Occipital lobe (tissue), 2 donors: Measurements from ENCODE around the gene TMEM43. TPM values are rescaled to one million over a fixed set of nuclear protein-coding genes. Genes with fewer than 3 reads are reported as not detected.
A peak's percentile ranks its signal among the peaks of the same experiment; 100 is the strongest.

Experiments used
- DNase-seq: peaks from one replicate; lab custom pipeline; 2025; lab: John Stamatoyannopoulos, UW
- total RNA-seq: library from RNA; depleted of rRNA; stranded (reverse); fragments of >200 nt; gene quantifications from one replicate; pipeline ENCODE4 v1.2.3, GENCODE V29; 2014

TMEM43 gene
- total RNA-seq, 1 donor from 2014 or later, result 44.1 TPM

DNA sequence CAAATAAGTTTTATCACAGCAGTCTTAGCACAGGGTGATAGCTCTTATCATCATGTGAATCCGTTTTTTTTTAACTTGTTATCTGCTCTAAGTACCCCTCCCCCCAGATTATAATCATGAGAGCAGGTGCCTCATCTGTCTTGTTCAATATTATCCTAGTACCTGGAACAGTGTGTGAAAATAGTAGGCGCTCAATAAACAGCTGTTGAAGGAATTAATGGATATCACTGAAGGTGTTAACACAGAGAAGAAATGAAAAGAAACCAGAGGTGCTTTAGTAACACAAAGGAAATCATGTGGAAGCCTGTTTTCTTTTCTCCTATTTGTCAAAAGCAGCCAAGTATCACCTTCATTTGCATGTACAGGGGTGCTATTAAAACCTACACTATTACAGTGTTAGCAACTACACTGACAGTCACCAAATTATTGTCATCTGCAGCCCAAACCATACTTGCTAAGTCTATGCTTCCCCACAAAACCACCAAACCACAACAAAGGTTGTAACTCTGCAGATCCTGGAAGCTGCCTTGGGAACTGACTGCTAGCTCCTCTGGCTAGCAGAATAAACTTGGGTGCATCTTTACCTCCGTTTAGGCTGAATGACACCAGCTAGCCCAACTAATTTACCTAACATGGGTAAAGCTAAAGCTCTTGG, 50.7 kb downstream of the TMEM43 start:
- DNase-seq, result no peak

DNA sequence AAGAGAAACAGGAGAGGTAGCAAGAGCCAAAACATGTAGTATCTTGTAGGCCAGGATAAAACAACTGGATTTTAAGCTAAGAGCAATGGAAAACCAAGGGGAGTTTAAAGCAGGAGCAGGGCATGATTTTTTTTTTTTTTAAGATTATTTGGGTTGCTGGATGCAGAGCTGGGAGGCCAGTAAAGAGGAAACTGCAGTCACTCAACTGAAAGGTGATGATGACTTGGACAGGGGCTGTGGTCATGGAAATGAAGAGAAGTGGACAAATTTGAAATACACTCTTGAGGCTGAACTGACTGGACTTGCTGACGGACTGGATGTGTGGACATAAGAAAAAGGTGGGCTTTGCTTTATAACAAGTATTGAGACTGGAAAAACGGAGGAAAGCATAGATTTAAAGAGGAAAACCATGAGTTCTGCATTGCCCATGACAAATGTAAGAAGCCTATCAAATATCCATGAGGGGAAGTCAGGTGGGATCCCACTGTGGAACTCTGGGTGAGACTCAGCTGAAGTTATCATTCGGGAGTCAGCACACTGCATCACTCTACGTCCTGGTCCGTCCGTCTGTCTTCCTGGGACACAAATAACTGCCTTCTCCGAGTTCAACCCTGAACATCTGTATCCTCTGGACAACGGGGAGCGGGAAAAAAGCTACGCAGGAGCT, 52.9 kb downstream of the TMEM43 start:
- no peak for DNase-seq

DNA sequence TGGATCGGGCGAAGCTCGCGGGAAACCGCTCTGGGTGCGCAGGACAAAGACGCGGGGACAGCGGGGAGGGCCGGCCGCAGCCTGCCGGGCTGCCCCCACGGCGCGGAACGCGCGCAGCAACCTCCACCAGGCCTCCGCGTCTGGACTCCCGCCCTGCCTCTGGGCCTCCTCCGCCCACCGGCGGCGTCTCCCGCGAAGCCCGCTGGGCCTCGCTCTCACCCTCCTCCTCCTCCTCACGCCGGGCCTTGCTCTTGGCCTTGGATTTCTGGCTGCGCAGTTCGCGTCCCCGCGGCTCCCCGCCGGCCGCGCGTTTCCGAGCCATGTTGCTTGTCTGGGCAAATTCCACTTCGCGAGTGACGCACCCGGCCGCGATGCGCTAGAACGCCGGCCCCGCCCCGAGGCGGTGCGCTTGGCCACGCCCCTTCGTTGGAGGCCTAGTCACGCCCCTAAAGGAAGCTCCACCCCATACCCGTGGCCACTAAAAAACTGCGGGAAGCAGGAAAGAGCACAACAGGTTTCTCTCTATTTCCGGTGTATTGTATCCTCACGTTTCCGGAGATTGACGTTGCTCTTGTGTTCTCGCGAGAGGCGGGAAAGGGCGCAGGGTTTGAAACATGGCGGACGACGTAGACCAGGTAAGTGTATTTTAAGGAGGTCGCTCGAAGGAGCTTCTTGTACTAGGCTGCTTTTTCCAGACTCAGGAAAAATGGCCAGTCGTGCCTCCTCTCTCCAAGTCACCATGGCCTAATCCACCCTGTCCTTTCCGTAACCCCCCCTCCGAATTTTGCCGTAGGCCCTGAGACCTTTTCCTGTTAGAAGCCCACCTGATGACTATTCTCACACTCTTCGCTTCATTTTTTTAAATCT, 53.6 kb downstream of the TMEM43 start, which contains the start of the genes LSM3 and XPC:
TSS of gene LSM3 (plus strand) at position 571 of the 867 bp plus-strand sequence. CDS start at position 615, 44 bp downstream.
TSS of gene XPC (minus strand) at position 355 of the 867 bp plus-strand sequence. CDS start at position 322, 33 bp downstream.
- DNase-seq, result peak; percentile 98

DNA sequence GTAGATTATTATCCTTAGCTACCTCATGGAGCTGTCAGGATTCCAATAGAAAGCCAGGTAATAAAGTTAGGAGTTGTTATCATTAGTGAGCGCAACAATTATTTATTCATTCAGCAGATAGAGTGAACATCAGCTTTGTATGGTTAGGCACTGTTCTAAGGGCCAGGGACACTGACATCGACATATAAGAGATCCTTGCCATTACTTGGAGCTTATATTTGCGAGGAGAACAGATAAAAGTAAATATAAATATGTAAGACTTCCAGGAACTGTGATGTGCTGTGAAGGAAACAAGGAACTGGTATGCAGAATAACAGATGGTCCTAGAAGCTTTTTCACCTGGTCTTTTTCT, 54.2 kb downstream of the TMEM43 start:
- DNase-seq, result no peak

DNA sequence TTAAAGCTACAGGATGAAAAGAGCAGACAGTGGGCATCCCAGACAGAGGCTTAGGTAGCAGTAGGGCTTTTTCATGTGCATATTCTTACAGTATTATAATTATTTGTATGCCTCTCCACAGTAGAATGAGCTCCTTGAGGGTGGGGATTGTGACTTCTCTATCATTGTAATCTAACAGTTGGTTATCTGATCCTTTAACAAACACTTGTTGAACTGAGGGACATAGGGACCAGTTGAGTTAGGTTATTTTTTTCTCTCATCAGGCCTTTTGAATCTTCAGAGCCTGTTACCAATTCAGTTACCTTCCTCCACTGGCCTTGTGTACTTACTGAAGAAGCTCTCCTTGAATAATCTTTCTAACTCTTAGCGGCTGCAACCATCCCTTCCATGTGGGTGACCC, 54.9 kb downstream of the TMEM43 start:
- no peak for DNase-seq

DNA sequence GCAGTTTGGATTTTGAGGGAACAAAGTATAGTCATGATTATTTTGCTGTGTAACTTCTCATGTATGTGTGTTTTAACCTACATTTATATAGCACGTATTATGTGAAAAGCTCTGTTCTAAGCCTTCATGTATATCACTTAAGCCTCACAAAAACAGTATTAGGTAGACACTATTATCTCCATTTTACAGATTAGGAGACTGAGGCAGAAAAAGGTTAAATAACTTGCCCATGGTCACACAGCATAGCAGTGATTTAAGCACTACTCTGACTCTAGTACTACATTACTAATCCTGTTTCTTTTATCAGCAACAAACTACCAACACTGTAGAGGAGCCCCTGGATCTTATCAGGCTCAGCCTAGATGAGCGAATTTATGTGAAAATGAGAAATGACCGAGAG, 56.4 kb downstream of the TMEM43 start:
- DNase-seq, result no peak

DNA sequence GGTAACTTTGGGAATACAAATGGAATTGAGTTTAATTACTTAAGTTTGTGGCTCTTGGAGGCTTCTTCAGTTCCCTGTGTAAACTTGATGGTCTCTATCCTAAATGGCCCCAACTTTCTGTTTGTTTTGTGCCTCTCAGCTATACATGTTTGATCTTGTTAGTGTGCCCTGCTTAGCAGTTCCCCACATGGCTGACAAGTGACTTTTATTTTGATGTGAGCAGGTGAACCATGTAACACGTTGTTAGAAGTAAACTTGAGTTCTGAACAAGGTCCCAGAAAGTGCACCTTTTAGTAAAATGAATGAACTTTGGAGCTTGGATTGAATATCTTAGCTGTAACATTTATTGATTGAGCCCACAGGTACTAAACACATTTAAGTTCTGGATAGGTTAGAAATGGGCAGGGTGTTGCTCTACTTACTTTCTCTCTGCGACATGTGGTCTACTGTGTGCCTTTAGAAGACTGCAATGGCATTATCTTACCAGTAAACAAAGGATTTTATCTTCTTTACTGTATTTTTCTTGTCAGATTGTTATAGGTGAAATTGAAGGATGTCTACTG, 58.2 kb downstream of the TMEM43 start:
- DNase-seq, result no peak

DNA sequence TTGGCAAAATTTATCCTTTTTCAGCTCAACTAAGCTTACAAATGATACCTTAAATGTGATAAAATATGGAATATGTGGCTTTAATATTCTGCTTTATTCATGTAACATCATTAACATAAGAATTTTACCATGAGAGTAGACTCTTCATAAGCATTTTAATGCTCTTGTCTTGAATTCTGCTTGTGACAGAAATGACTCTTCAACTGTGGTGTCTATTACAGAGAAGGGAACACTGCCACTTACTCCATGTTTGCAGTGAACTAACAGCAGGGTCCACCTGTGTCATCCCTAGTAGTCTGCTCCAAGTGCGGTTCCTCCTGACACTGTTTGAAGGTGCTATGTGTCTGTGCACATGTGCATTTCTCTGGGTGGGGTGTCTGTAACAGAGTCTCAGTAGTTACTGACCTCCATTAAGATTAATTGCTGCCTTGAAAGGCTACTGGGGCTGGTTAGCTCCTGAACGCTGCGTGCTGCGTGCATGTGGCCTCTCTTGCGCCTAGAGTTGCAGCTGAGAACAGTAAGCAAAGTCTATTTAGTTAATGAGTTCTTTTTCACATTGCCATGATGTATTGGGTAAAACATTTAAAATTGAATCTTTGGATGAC, 62.1 kb downstream of the TMEM43 start:
- no peak for DNase-seq

DNA sequence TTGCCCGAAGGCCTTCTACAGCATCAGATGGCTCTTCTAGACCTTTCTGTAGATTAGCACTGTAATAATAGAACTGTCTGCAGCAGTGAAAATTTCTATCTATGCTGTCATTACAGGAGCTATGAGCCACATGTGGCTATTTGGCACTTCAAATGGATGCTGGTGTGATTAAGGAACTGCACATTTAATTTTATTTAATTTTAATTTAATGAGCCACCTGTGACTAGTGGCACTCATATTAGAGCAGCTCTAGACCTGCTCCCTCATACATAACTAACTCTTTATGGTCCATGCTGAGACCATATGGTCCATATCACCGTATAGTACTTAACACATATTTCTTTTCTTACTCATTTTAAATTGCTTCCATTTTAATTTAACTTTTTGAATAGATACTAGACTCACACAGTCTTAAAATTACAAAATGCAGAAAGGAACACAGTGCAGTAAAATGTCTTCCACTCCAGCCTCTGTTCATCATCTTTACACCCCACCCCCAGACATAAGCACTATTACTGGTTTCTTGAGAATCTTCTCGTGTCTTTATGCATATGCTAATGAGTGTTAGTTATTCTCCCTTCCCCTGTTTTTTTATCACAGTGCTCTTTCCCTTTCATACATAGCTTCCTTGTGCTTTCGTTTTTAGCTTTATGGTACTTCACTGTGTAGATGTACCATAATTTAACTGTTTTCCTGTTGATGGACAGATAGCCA, 63.3 kb downstream of the TMEM43 start:
- no peak for DNase-seq

Other genes with a start within 250 kb of the TMEM43 start
- 9.0 TPM for gene WNT7A, start 245.0 kb upstream of the TMEM43 start, total RNA-seq
- 8.7 TPM for gene CHCHD4, start 182 bp upstream of the TMEM43 start, total RNA-seq
- gene XPC, start 53.5 kb downstream of the TMEM43 start, total RNA-seq, result 10.6 TPM
- 11.1 TPM for gene LSM3, start 53.8 kb downstream of the TMEM43 start, total RNA-seq